NCI-H2196 (cell line): ENCODE data around the gene RERG.

ENCODE experiments used
- DNase-seq: peaks from one replicate; lab custom pipeline; 2025; ENCODE audit not compliant: unreplicated experiment; lab: John Stamatoyannopoulos, UW

Gene RERG

GRCh38 chr12:15220451-15220850 is 766 bp downstream of the RERG start:
- no peak for DNase-seq

- no peak for DNase-seq
Observed at GRCh38 chr12:15218794-15219193, 2.4 kb downstream of the RERG start.

GRCh38 chr12:15216036-15216889 is 5.0 kb downstream of the RERG start:
- DNase-seq = no peak

GRCh38 chr12:15214851-15215601 is 6.2 kb downstream of the RERG start:
- DNase-seq = no peak

GRCh38 chr12:15212930-15213329 is 8.3 kb downstream of the RERG start:
- DNase-seq = no peak

- DNase-seq = no peak
Observed at GRCh38 chr12:15209782-15210181, 11.4 kb downstream of the RERG start.

- DNase-seq = no peak
Observed at GRCh38 chr12:15208871-15209656, 12.2 kb downstream of the RERG start.

GRCh38 chr12:15208140-15208539 is 13.1 kb downstream of the RERG start:
- DNase-seq = no peak

- DNase-seq = no peak
Observed at GRCh38 chr12:15206831-15207389, 14.3 kb downstream of the RERG start.

GRCh38 chr12:15206338-15206737 is 14.9 kb downstream of the RERG start:
- no peak for DNase-seq

GRCh38 chr12:15205341-15206010 is 15.7 kb downstream of the RERG start:
- no peak for DNase-seq

GRCh38 chr12:15201456-15201855 is 19.8 kb downstream of the RERG start:
- no peak for DNase-seq

GRCh38 chr12:15201056-15201455 is 20.2 kb downstream of the RERG start:
- no peak for DNase-seq

- DNase-seq = no peak
Observed at GRCh38 chr12:15200641-15201040, 20.6 kb downstream of the RERG start.

GRCh38 chr12:15199930-15200329 is 21.3 kb downstream of the RERG start:
- DNase-seq = no peak

GRCh38 chr12:15196678-15197505 is 24.3 kb downstream of the RERG start:
- DNase-seq = no peak

GRCh38 chr12:15196221-15196620 is 25.0 kb downstream of the RERG start:
- DNase-seq = no peak

- DNase-seq = no peak
Observed at GRCh38 chr12:15194456-15195368, 26.5 kb downstream of the RERG start.

- no peak for DNase-seq
Observed at GRCh38 chr12:15193946-15194345, 27.3 kb downstream of the RERG start.
